GM19438 (cell line): ENCODE results near the gene ALG1.

Experiments used
- ATAC-seq: cut with Tn5 transposase; IDR thresholded peaks from one replicate; pipeline ENCODE4 v1.9.1; 2021; ENCODE audit warnings: low read depth; ENCODE audit not compliant: unreplicated experiment

Gene ALG1

GRCh38 chr16:5071681-5072333 lies at the start of gene ALG1:
Gene ALG1, plus strand, starts transcription at chr16:5071843. Its CDS starts 7 bp downstream, at chr16:5071850.
- peak; percentile 79 for ATAC-seq

- no peak for ATAC-seq
Measured at GRCh38 chr16:5022521-5022920, 49.1 kb upstream of the ALG1 start.

- no peak for ATAC-seq
Measured at GRCh38 chr16:5024632-5025031, 47.0 kb upstream of the ALG1 start.

- no peak for ATAC-seq
Measured at GRCh38 chr16:5025171-5025632, 46.4 kb upstream of the ALG1 start.

- ATAC-seq = no peak
Measured at GRCh38 chr16:5026664-5027063, 45.0 kb upstream of the ALG1 start.

- ATAC-seq = no peak
Measured at GRCh38 chr16:5027086-5027485, 44.6 kb upstream of the ALG1 start.

GRCh38 chr16:5027575-5028235 lies 43.9 kb upstream of the ALG1 start:
- no peak for ATAC-seq

- no peak for ATAC-seq
Measured at GRCh38 chr16:5028950-5029475, 42.6 kb upstream of the ALG1 start.

GRCh38 chr16:5030251-5030870 lies 41.3 kb upstream of the ALG1 start:
- ATAC-seq = no peak

GRCh38 chr16:5031601-5032000 lies 40.0 kb upstream of the ALG1 start:
- ATAC-seq = no peak

GRCh38 chr16:5032748-5033167 lies 38.9 kb upstream of the ALG1 start:
- ATAC-seq = no peak

GRCh38 chr16:5033256-5034166 lies 38.1 kb upstream of the ALG1 start, which contains the start of gene NAGPA:
Gene NAGPA, minus strand, starts transcription at chr16:5033935. Its CDS starts 21 bp downstream, at chr16:5033914.
- peak; percentile 96 for ATAC-seq

- no peak for ATAC-seq
Measured at GRCh38 chr16:5034167-5034523, 37.5 kb upstream of the ALG1 start.

GRCh38 chr16:5035909-5036227 lies 35.8 kb upstream of the ALG1 start:
- ATAC-seq = no peak

- no peak for ATAC-seq
Measured at GRCh38 chr16:5036228-5037156, 35.2 kb upstream of the ALG1 start.

GRCh38 chr16:5040451-5040850 lies 31.2 kb upstream of the ALG1 start:
- no peak for ATAC-seq

GRCh38 chr16:5041600-5042133 lies 30.0 kb upstream of the ALG1 start:
- ATAC-seq = peak; percentile 91

GRCh38 chr16:5042574-5043171 lies 29.0 kb upstream of the ALG1 start:
- no peak for ATAC-seq

- no peak for ATAC-seq
Measured at GRCh38 chr16:5044011-5044540, 27.6 kb upstream of the ALG1 start.
